GM12891 (cell line): Measurements from ENCODE around the gene RYR3.

Experiments used
- PAX5 ChIP-seq: IDR thresholded peaks from 2 replicates; pipeline ENCODE4 v1.6.1; 2011; ENCODE audit warnings: low read length, moderate library complexity, mild to moderate bottlenecking; ENCODE audit not compliant: insufficient read depth, severe bottlenecking
- POLR2A ChIP-seq: IDR thresholded peaks from 2 replicates; pipeline ENCODE4 v1.6.1; 2011; ENCODE audit warnings: low read depth, low read length, control low read depth
- POLR2AphosphoS5 ChIP-seq: IDR thresholded peaks from 2 replicates; pipeline ENCODE4 v1.6.1; 2011; ENCODE audit warnings: low read depth, low read length, control low read depth
- POU2F2 ChIP-seq: IDR thresholded peaks from 2 replicates; pipeline ENCODE4 v1.6.1; 2011; ENCODE audit warnings: low read depth, mild to moderate bottlenecking, control low read depth, low read length, moderate library complexity
- SPI1 ChIP-seq: IDR thresholded peaks from 2 replicates; pipeline ENCODE4 v1.6.1; 2011; ENCODE audit warnings: low read depth, low read length, control low read depth
- TAF1 ChIP-seq: IDR thresholded peaks from 2 replicates; pipeline ENCODE4 v1.6.1; 2011; ENCODE audit warnings: low read depth, low read length, control low read depth

DNA sequence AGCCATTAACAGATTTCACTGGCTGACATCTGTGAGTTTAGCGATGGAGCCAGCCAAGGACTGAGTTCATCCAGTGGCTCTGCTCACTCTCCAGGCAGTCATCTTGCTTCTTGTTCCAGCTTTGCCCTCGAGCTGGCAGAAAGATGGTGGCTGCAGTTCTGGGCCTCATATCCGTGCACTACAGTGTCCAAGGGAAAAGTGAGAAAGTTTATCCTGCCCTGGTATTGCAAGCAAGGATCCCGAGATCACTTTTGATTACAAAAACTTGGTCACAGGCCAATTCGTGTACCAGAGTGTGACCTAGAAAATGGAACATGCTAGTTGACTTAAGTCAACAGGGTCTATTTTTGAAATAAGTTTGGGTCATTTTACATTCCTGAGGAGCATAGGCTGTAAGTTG, 369.6 kb downstream of the RYR3 start:
- TF ChIP-seq TAF1 (no peak), POLR2A (no peak), POLR2AphosphoS5 (no peak), SPI1 (no peak), POU2F2 (no peak), PAX5 (no peak)
